ENCODE measurements around the gene COL1A2. TPM values are rescaled to one million over a fixed set of nuclear protein-coding genes. Genes with fewer than 3 reads are reported as not detected.

COL1A2 gene
- total and polyA plus RNA-seq, 2 of the 8 experiments (the other 6 are each of a cell fraction or from before 2014, with no cell fraction given): 45.2 to 87.2 TPM

DNA sequence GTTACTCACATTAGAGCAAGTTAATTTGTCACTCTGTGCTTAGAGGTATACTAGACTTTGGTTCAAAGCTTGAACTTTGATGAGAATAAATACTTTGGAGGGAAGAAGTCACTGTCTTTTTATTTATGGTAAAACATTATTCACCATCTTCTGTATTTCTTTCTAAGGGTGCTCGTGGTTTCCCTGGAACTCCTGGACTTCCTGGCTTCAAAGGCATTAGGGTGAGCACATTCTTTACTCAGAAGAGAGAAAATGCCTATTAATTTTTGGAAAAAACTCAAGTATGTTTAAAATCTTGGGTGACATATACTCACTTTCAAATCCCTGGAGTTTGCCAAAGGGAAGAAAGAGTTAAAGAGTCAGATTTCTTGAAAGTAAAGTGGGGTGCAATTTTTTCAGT, 10.8 kb downstream of the COL1A2 start (continued):
- TF ChIP-seq KDM5A (IDR thresholded peaks at IDR 0.05; ENCODE audit: low read length): no peak
- TF ChIP-seq TAF1 (IDR thresholded peaks at IDR 0.05; ENCODE audit: low read depth, low read length): no peak
- no peak for TF ChIP-seq RFX5 (IDR thresholded peaks at IDR 0.05; ENCODE audit: borderline replicate concordance, low read depth, low read length)
- TF ChIP-seq SP1 (IDR thresholded peaks at IDR 0.05; ENCODE audit: low read depth, low read length): no peak
- TF ChIP-seq YY1 (IDR thresholded peaks at IDR 0.05; ENCODE audit: low read depth, low read length): no peak
- no peak for TF ChIP-seq KDM4A (IDR thresholded peaks at IDR 0.05; ENCODE audit: low read depth, low read length, severe bottlenecking)
